ENCODE data around the gene KRTAP10-7.

DNA sequence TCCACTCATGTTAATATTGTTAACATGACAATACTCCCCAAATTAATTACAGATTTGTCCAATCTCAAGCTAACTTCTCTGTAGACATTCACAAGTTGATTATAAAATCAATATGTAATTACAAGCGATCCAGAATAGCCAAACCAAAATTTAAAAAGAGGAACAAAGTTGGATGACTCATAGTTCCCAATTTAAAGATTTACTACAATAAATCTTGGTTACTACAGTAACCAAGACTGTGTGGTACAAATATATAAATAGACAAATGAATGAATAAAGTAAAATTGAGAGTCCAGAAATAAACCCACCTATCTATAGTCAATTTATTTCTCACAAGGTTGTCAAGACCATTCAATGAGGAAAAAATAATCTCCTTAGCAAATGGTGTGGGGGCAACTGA lies 34.0 kb upstream of the KRTAP10-7 start:
- TF ChIP-seq, protein P1, sequence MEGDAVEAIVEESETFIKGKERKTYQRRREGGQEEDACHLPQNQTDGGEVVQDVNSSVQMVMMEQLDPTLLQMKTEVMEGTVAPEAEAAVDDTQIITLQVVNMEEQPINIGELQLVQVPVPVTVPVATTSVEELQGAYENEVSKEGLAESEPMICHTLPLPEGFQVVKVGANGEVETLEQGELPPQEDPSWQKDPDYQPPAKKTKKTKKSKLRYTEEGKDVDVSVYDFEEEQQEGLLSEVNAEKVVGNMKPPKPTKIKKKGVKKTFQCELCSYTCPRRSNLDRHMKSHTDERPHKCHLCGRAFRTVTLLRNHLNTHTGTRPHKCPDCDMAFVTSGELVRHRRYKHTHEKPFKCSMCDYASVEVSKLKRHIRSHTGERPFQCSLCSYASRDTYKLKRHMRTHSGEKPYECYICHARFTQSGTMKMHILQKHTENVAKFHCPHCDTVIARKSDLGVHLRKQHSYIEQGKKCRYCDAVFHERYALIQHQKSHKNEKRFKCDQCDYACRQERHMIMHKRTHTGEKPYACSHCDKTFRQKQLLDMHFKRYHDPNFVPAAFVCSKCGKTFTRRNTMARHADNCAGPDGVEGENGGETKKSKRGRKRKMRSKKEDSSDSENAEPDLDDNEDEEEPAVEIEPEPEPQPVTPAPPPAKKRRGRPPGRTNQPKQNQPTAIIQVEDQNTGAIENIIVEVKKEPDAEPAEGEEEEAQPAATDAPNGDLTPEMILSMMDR (IDR thresholded peaks at IDR 0.05; ENCODE audit: insufficient read depth, low read length, poor library complexity, severe bottlenecking): no peak
- TF ChIP-seq EZH2phosphoT487 (conservative IDR thresholded peaks at IDR 0.05; ENCODE audit: low read length): no peak
